Measurements from ENCODE around the gene UBE2D2.

The UBE2D2 gene

GRCh38 chr5:139514486-139514856 lies 46.7 kb upstream of the UBE2D2 start:
- TF ChIP-seq EZH2phosphoT487 (IDR thresholded peaks at IDR 0.05; ENCODE audit: low read depth) (no peak), CTCF (IDR thresholded peaks at IDR 0.05; ENCODE audit: low read depth, low read length) (no peak)
- Histone ChIP-seq H3K36me3 (replicated peaks; ENCODE audit: low read depth, low read length) (no peaks in the 10 kb centered on the region), H3K9ac (ENCODE audit: low read length) (no peak overlapping the region), H3K4me2 (ENCODE audit: low read length) (no peak overlapping the region), H3K27me3 (ENCODE audit: low read depth, low read length) (no peaks in the 10 kb centered on the region), H3K9me3 (ENCODE audit: insufficient read depth, low read length) (no peaks in the 10 kb centered on the region), H2AFZ (ENCODE audit: low read depth, low read length) (no peak overlapping the region), H4K20me1 (ENCODE audit: insufficient read depth, low read length) (no peaks in the 10 kb centered on the region), H3K4me1 (ENCODE audit: low read length) (peaks cover 35% of the 10 kb centered on the region), H3K27ac (ENCODE audit: low read length) (no peak overlapping the region), H3K79me2 (ENCODE audit: low read length) (no peaks in the 10 kb centered on the region), H3K4me3 (ENCODE audit: low read length) (no peak overlapping the region)

- Histone ChIP-seq H3K4me2 (ENCODE audit: low read length) (peak overlapping the region; percentile 99), H3K4me1 (ENCODE audit: low read length) (peaks cover 27% of the 10 kb centered on the region), H2AFZ (ENCODE audit: low read depth, low read length) (peak overlapping the region; percentile 77; the same call in 1 of the 2 replicates), H3K9ac (ENCODE audit: low read length) (peak overlapping the region; percentile 89), H3K79me2 (ENCODE audit: low read length) (no peaks in the 10 kb centered on the region), H3K9me3 (ENCODE audit: insufficient read depth, low read length) (no peaks in the 10 kb centered on the region), H3K27ac (ENCODE audit: low read length) (peak overlapping the region; percentile 41), H3K36me3 (replicated peaks; ENCODE audit: low read depth, low read length) (no peaks in the 10 kb centered on the region), H3K4me3 (ENCODE audit: low read length) (peak overlapping the region; percentile 84), H3K27me3 (ENCODE audit: low read depth, low read length) (no peaks in the 10 kb centered on the region), H4K20me1 (ENCODE audit: insufficient read depth, low read length) (no peaks in the 10 kb centered on the region)
- TF ChIP-seq CTCF (IDR thresholded peaks at IDR 0.05; ENCODE audit: low read depth, low read length) = peak; percentile 72
- TF ChIP-seq EZH2phosphoT487 (IDR thresholded peaks at IDR 0.05; ENCODE audit: low read depth) = no peak
These were observed 43.2 kb upstream of the UBE2D2 start for GRCh38 chr5:139517683-139518564.

DNA sequence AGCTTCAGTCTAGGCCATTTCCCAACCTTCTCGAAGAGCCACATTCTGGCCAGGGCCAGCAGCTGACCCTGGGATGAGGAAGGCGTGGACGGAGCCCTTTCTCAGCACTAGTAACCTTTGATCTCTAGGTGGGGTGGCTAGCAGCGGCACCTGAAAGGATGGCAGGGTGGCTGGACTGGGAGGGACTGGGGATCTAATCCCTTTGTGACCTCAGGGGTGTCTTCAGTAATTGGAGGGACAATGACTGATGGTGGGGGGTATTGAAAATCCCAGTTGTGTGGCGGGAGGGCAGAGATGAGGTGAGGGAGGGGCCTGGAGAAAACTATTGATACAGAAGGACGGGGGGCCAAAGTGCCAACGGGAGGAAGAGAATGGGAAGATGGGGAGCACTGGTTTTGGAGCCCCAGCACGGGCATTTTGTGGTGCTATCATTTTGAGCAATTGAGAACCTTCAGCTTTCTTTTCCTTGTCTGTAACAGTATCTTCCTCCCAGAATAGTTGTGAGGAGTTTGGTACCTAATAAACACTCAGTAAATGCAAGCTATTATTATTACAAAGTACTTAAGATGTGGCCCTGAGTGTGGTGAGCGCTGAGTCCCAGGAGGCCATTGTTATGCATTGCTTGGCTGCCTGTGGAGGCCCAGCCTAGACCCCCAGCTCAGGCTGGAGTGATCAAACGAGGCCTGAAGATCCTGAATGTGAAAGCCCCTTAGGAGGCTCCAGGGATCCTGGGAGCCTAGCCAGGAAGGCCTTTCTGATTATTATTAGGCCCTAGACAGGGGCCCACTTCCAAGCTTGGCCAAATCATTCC lies 37.3 kb upstream of the UBE2D2 start:
- Histone ChIP-seq H3K4me2 (ENCODE audit: low read length) (peak overlapping the region; percentile 76), H3K9ac (ENCODE audit: low read length) (no peak overlapping the region), H3K4me1 (ENCODE audit: low read length) (peaks cover 36% of the 10 kb centered on the region), H3K27ac (ENCODE audit: low read length) (peak overlapping the region; percentile 94), H4K20me1 (ENCODE audit: insufficient read depth, low read length) (no peaks in the 10 kb centered on the region), H3K4me3 (ENCODE audit: low read length) (no peak overlapping the region), H3K36me3 (replicated peaks; ENCODE audit: low read depth, low read length) (no peaks in the 10 kb centered on the region), H3K9me3 (ENCODE audit: insufficient read depth, low read length) (no peaks in the 10 kb centered on the region), H3K27me3 (ENCODE audit: low read depth, low read length) (no peaks in the 10 kb centered on the region), H2AFZ (ENCODE audit: low read depth, low read length) (no peak overlapping the region), H3K79me2 (ENCODE audit: low read length) (peaks cover 28% of the 10 kb centered on the region)
- no peak for TF ChIP-seq CTCF (IDR thresholded peaks at IDR 0.05; ENCODE audit: low read depth, low read length)
- TF ChIP-seq EZH2phosphoT487 (IDR thresholded peaks at IDR 0.05; ENCODE audit: low read depth) = no peak

- no peak for TF ChIP-seq CTCF (IDR thresholded peaks at IDR 0.05; ENCODE audit: low read depth, low read length)
- TF ChIP-seq EZH2phosphoT487 (IDR thresholded peaks at IDR 0.05; ENCODE audit: low read depth) = no peak
- Histone ChIP-seq H3K4me1 (ENCODE audit: low read length) (peaks cover 38% of the 10 kb centered on the region), H3K9me3 (ENCODE audit: insufficient read depth, low read length) (no peaks in the 10 kb centered on the region), H3K9ac (ENCODE audit: low read length) (no peak overlapping the region; the same call in 1 of the 2 replicates), H3K4me2 (ENCODE audit: low read length) (peak overlapping the region; percentile 76), H3K27me3 (ENCODE audit: low read depth, low read length) (no peaks in the 10 kb centered on the region), H3K27ac (ENCODE audit: low read length) (peak overlapping the region; percentile 94), H3K36me3 (replicated peaks; ENCODE audit: low read depth, low read length) (peaks cover 2% of the 10 kb centered on the region), H2AFZ (ENCODE audit: low read depth, low read length) (no peak overlapping the region), H3K4me3 (ENCODE audit: low read length) (peak overlapping the region; percentile 80; the same call in 1 of the 2 replicates), H4K20me1 (ENCODE audit: insufficient read depth, low read length) (no peaks in the 10 kb centered on the region), H3K79me2 (ENCODE audit: low read length) (peaks cover 34% of the 10 kb centered on the region)
These were observed 36.7 kb upstream of the UBE2D2 start for GRCh38 chr5:139524446-139524845.

All from OCI-LY3 (cell line).